H1 (cell line): ENCODE results near the gene MOK. TPM values are rescaled to one million over a fixed set of nuclear protein-coding genes. Genes with fewer than 3 reads are reported as not detected.

ENCODE experiments used
- CTCF ChIA-PET: fragments of 300-600 bp; sonication (Branson Sonifier 250); formaldehyde crosslinking; loops from one replicate; lab custom pipeline; 2021; ENCODE audit not compliant: partially characterized antibody; lab: Charles Lee
- POLR2A ChIA-PET: fragments of 300-600 bp; sonication (Branson Sonifier 250); formaldehyde crosslinking; loops from one replicate; lab custom pipeline; 2021; ENCODE audit warnings: inconsistent platforms; ENCODE audit not compliant: partially characterized antibody; lab: Charles Lee
- DNase-seq, 2 experiments: peaks; one replicate each; pipeline versions ENCODE4 v3.0.0 to v3.0.0-alpha.2; 2010 to 2022; ENCODE audit warnings: low spot score in 2 of 2, low read depth in 1 of 2, mixed read lengths in 1 of 2
- FAIRE-seq: peaks from 2 replicates; lab custom pipeline; 2011; peaks lifted over from hg19 to GRCh38; lab: Jason Lieb, UNC
- H2AFZ ChIP-seq: 2 replicates; pipeline ENCODE4 v1.8.1; 2012; ENCODE audit warnings: low read length, inconsistent platforms
- H2AK5ac ChIP-seq: 2 replicates; pipeline ENCODE4 v1.6.1; 2013; ENCODE audit warnings: low read depth, low read length
- H2BK120ac ChIP-seq: replicated peaks from 2 replicates; pipeline ENCODE3; 2013; ENCODE audit warnings: low read depth, low read length, inconsistent platforms
- H2BK12ac ChIP-seq: 2 replicates; pipeline ENCODE4 v1.6.1; 2013; ENCODE audit warnings: low read depth, low read length
- H2BK15ac ChIP-seq: 2 replicates; pipeline ENCODE4 v1.6.1; 2013; ENCODE audit warnings: low read length
- H2BK20ac ChIP-seq: 2 replicates; pipeline ENCODE4 v1.6.1; 2013; ENCODE audit warnings: low read length
- H2BK5ac ChIP-seq: 2 replicates; pipeline ENCODE4 v1.6.1; 2013; ENCODE audit warnings: low read depth, low read length
- H3K14ac ChIP-seq: 2 replicates; pipeline ENCODE4 v1.6.1; 2013; ENCODE audit warnings: inconsistent platforms; ENCODE audit not compliant: insufficient read length
- H3K18ac ChIP-seq: 2 replicates; pipeline ENCODE4 v1.6.1; 2013; ENCODE audit warnings: low read length; ENCODE audit errors: extremely low read depth
- H3K23ac ChIP-seq: 2 replicates; pipeline ENCODE4 v1.6.1; 2013; ENCODE audit warnings: inconsistent platforms; ENCODE audit not compliant: insufficient read length
- H3K23me2 ChIP-seq: 2 replicates; pipeline ENCODE4 v1.6.1; 2013; ENCODE audit warnings: low read depth, low read length
- H3K27ac ChIP-seq: 2 replicates; pipeline ENCODE4 v1.6.1; 2011; ENCODE audit warnings: low read depth, low read length, inconsistent platforms
- H3K27me3 ChIP-seq, 4 experiments: replicated peaks in 1 of 4; 1 replicate in 1 of 4; 2 replicates in 3 of 4; pipeline versions ENCODE4 v1.6.1 to v1.8.1; 2011 to 2013; ENCODE audit warnings: low read length in 3 of 4, mild to moderate bottlenecking in 3 of 4, inconsistent platforms in 2 of 4, mixed read lengths in 2 of 4, moderate library complexity in 1 of 4; ENCODE audit not compliant: control insufficient read depth in 3 of 4, insufficient read depth in 3 of 4; ENCODE audit errors: extremely low read depth in 1 of 4
- H3K36me3 ChIP-seq, 4 experiments: 2 replicates each; pipeline versions ENCODE4 v1.6.1 to v1.8.1; 2011 to 2013; ENCODE audit warnings: mild to moderate bottlenecking in 4 of 4, low read length in 3 of 4, moderate library complexity in 2 of 4, control low read depth in 1 of 4, inconsistent platforms in 1 of 4; ENCODE audit not compliant: insufficient read depth in 4 of 4, control insufficient read depth in 2 of 4
- H3K4ac ChIP-seq: replicated peaks from 2 replicates; pipeline ENCODE3; 2013; ENCODE audit warnings: low read length, low read depth, mixed read lengths, inconsistent platforms; ENCODE audit not compliant: insufficient read length
- H3K4me1 ChIP-seq, 4 experiments: replicated peaks in 1 of 4; 1 replicate in 1 of 4; 2 replicates in 3 of 4; pipeline versions ENCODE4 v1.6.1 to v1.8.1; 2011 to 2013; ENCODE audit warnings: low read length in 3 of 4, inconsistent platforms in 2 of 4, mixed read lengths in 1 of 4; ENCODE audit not compliant: insufficient read depth in 4 of 4, control insufficient read depth in 3 of 4
- H3K4me2 ChIP-seq, 2 experiments: 2 replicates each; pipeline versions ENCODE4 v1.6.1 to v1.8.1; 2011 to 2013; ENCODE audit warnings: low read depth in 2 of 2, low read length in 2 of 2, control low read depth in 1 of 2, inconsistent platforms in 1 of 2, mild to moderate bottlenecking in 1 of 2; ENCODE audit not compliant: insufficient read depth in 1 of 2
- H3K4me3 ChIP-seq, 4 experiments: fragments of 200-600, 300-600 bp in 1 of 4; sonication (generic), shearing (Covaris generic), sonication (Bioruptor Twin) in 1 of 4; 2 replicates each; pipeline versions ENCODE4 v1.5.1 to v1.8.1; 2011 to 2016; ENCODE audit warnings: low read length in 4 of 4, low read depth in 3 of 4, control low read depth in 2 of 4, inconsistent platforms in 2 of 4, mild to moderate bottlenecking in 2 of 4, mixed read lengths in 1 of 4, moderate library complexity in 1 of 4; ENCODE audit not compliant: insufficient read depth in 2 of 4; ENCODE audit errors: extremely low read depth in 1 of 4
- H3K56ac ChIP-seq: replicated peaks from 2 replicates; pipeline ENCODE3; 2013; ENCODE audit warnings: low read depth, mild to moderate bottlenecking, mixed read lengths, low read length, inconsistent platforms; ENCODE audit not compliant: insufficient read length
- H3K79me1 ChIP-seq: 2 replicates; pipeline ENCODE4 v1.6.1; 2013; ENCODE audit warnings: low read depth, low read length, control low read depth
- H3K79me2 ChIP-seq, 2 experiments: 2 replicates each; pipeline versions ENCODE4 v1.6.1 to v1.8.1; 2012 to 2013; ENCODE audit warnings: low read length in 2 of 2, mild to moderate bottlenecking in 2 of 2, inconsistent platforms in 1 of 2; ENCODE audit not compliant: insufficient read depth in 2 of 2, control insufficient read depth in 1 of 2
- H3K9ac ChIP-seq, 4 experiments: replicated peaks in 1 of 4; 1 replicate in 1 of 4; 2 replicates in 3 of 4; pipeline versions ENCODE4 v1.6.1 to v1.8.1; 2011 to 2013; ENCODE audit warnings: low read depth in 3 of 4, low read length in 3 of 4, control low read depth in 2 of 4, mild to moderate bottlenecking in 2 of 4, moderate library complexity in 2 of 4, inconsistent platforms in 1 of 4; ENCODE audit errors: extremely low read depth in 1 of 4
- H3K9me3 ChIP-seq, 2 experiments: 2 replicates each; pipeline versions ENCODE4 v1.6.1 to v1.8.1; 2012 to 2013; ENCODE audit warnings: mild to moderate bottlenecking in 2 of 2, moderate library complexity in 2 of 2, control low read depth in 1 of 2, inconsistent platforms in 1 of 2, low read depth in 1 of 2, low read length in 1 of 2, mixed read lengths in 1 of 2; ENCODE audit not compliant: insufficient read depth in 2 of 2
- H4K20me1 ChIP-seq, 2 experiments: replicated peaks in 1 of 2; 2 replicates each; pipeline versions ENCODE3 to v1.8.1; 2011 to 2013; ENCODE audit warnings: inconsistent platforms in 2 of 2, low read length in 2 of 2, mild to moderate bottlenecking in 1 of 2; ENCODE audit not compliant: insufficient read depth in 2 of 2, control insufficient read depth in 1 of 2
- H4K5ac ChIP-seq: 2 replicates; pipeline ENCODE4 v1.6.1; 2013; ENCODE audit warnings: low read length, low read depth, mixed read lengths, inconsistent platforms; ENCODE audit not compliant: insufficient read length
- H4K8ac ChIP-seq: 2 replicates; pipeline ENCODE4 v1.8.0; 2013; ENCODE audit warnings: mild to moderate bottlenecking, moderate library complexity, low read length, inconsistent platforms; ENCODE audit not compliant: insufficient read depth; ENCODE audit errors: extremely low read depth
- H4K91ac ChIP-seq: replicated peaks from 2 replicates; pipeline ENCODE3; 2013; ENCODE audit warnings: low read length, mixed read lengths, inconsistent platforms; ENCODE audit not compliant: insufficient read length
- BACH1 ChIP-seq: IDR thresholded peaks from 2 replicates; pipeline ENCODE4 v1.6.1; 2012; ENCODE audit warnings: low read length, improper control_type of control experiment
- CBX5 ChIP-seq: fragments of 300-800, 300-1000 bp; sonication (generic); IDR thresholded peaks from 2 replicates; pipeline ENCODE4 v1.7.1; 2016; ENCODE audit warnings: antibody characterized with exemption, low read length, low read depth
- EGR1 ChIP-seq: IDR thresholded peaks from 2 replicates; pipeline ENCODE4 v1.6.1; 2011; ENCODE audit warnings: low read depth, low read length, borderline replicate concordance
- GTF2F1 ChIP-seq: IDR thresholded peaks from 2 replicates; pipeline ENCODE4 v1.6.1; 2012; ENCODE audit warnings: low read depth, low read length, improper control_type of control experiment, borderline replicate concordance
- KDM5A ChIP-seq: fragments of 200-600 bp; IDR thresholded peaks from 2 replicates; pipeline ENCODE4 v1.7.1; 2012; ENCODE audit warnings: mild to moderate bottlenecking, low read length, inconsistent platforms, mixed read lengths
- RXRA ChIP-seq: IDR thresholded peaks from 2 replicates; pipeline ENCODE4 v1.6.1; 2011; ENCODE audit warnings: low read depth, mild to moderate bottlenecking, low read length, moderate library complexity; ENCODE audit not compliant: insufficient read depth
- WGBS, 2 experiments: shearing (Covaris generic) in 1 of 2; methylation state at CpG; one replicate each; pipeline versions ENCODE4 v1.1.6 to v1.1.7; 2013 to 2015; ENCODE audit warnings: low lambda C conversion rate in 2 of 2, mixed read lengths in 2 of 2, inconsistent platforms in 1 of 2, low coverage in 1 of 2, missing lambda C conversion rate in 1 of 2; ENCODE audit not compliant: insufficient replicate concordance in 2 of 2, insufficient coverage in 1 of 2, insufficient read length in 1 of 2; ENCODE audit errors: extremely low coverage in 1 of 2, missing lambda C conversion rate in 1 of 2; 5-methylcytosine and 5-hydroxymethylcytosine counted together
- polyA plus RNA-seq, 7 experiments: library from polyadenylated mRNA; depleted of rRNA in 3 of 7; stranded (reverse) in 5 of 7; unstranded in 2 of 7; fragments of >200 nt in 5 of 7; fragments of 200-250 nt in 2 of 7; gene quantifications; 1 replicate in 5 of 7; 2 replicates in 1 of 7; 4 replicates in 1 of 7; pipeline versions ENCODE4 v1.2.1 to v1.2.3, GENCODE V29; 2011 to 2013; ENCODE audit warnings: missing spikeins in 2 of 7, mixed read lengths in 2 of 7
- total RNA-seq: library from RNA; stranded (reverse); fragmentation: NEBNext Ultra II Directional; extraction: Animal tissue kit (Norgen Biotek cat#: 25700); gene quantifications from 2 replicates; pipeline ENCODE4 v1.2.1, GENCODE V29; 2021

MOK gene
- total and polyA plus RNA-seq, 2 of the 8 experiments (the other 6 are each of a cell fraction or from before 2014, with no cell fraction given) = 2.1 to 2.5 TPM

GRCh38 chr14:102227184-102227964 is 77.6 kb downstream of the MOK start:
- no peak overlapping the region for H3K4me2 ChIP-seq
- no peak overlapping the region for H4K91ac ChIP-seq
- WGBS, 2 experiments = 91% methylated on average over 25 of the region's 28 CpGs; no CpG with 5 or more reads in 1 of the 2 experiments
- H3K9me3 ChIP-seq = no peaks in the 10 kb centered on the region
- no peaks in the 10 kb centered on the region for H3K79me2 ChIP-seq
- FAIRE-seq (no peak), DNase-seq (no peak)
- ChIA-PET CTCF (interaction anchor here (3.4 kb wide), 1 partner anchor 12 kb away, joined by 17 read pairs; no protein-coding TSS in a partner anchor), POLR2A (no interaction called here)
- H3K4ac ChIP-seq = no peak overlapping the region
- no peak overlapping the region for H2AFZ ChIP-seq
- H3K79me1 ChIP-seq = peaks cover under 1% of the 10 kb centered on the region; the same call in 1 of the 2 replicates
- no peak overlapping the region for H2BK120ac ChIP-seq
- H2AK5ac ChIP-seq = no peak overlapping the region
- no peak overlapping the region for H3K18ac ChIP-seq
- H2BK12ac ChIP-seq = peak overlapping the region; percentile 27; the same call in 1 of the 2 replicates
- no peak overlapping the region for H2BK15ac ChIP-seq
- no peak overlapping the region for H3K4me3 ChIP-seq
- no peak overlapping the region for H3K23ac ChIP-seq
- no peaks in the 10 kb centered on the region for H3K23me2 ChIP-seq
- H4K8ac ChIP-seq = no peak overlapping the region
- TF ChIP-seq EGR1 (no peak), CBX5 (no peak), RXRA (no peak), GTF2F1 (no peak), KDM5A (no peak), BACH1 (no peak)
- H2BK5ac ChIP-seq = no peak overlapping the region
- H3K27ac ChIP-seq = no peak overlapping the region
- no peak overlapping the region for H3K14ac ChIP-seq
- H3K27me3 ChIP-seq = no peaks in the 10 kb centered on the region
- H4K5ac ChIP-seq = no peak overlapping the region
- H3K36me3 ChIP-seq = no peaks in the 10 kb centered on the region
- H3K4me1 ChIP-seq = no peaks in the 10 kb centered on the region; a peak in 2 of 7 replicates
- H3K9ac ChIP-seq = no peak overlapping the region
- H3K56ac ChIP-seq = no peak overlapping the region
- peaks cover 1 to 4% of the 10 kb centered on the region in 2 experiments for H4K20me1 ChIP-seq
- no peak overlapping the region for H2BK20ac ChIP-seq
